SU-DHL-6 (cell line): Measurements from ENCODE around the gene PDE3B.

Experiments
- EZH2phosphoT487 ChIP-seq: fragments of 200-600 bp; sonication (generic), shearing (Covaris generic); conservative IDR thresholded peaks from 2 replicates; pipeline ENCODE4 v1.6.1; 2018; ENCODE audit warnings: mild to moderate bottlenecking, antibody characterized with exemption, low read length, moderate library complexity, mixed read lengths
- TF ChIP-seq, protein P1 (sequence below): fragments of 200-600 bp; sonication (generic); IDR thresholded peaks from one replicate; pipeline ENCODE4 v1.5.1; 2017; ENCODE audit warnings: antibody characterized with exemption, mild to moderate bottlenecking, low read length, moderate library complexity; ENCODE audit not compliant: insufficient read depth, poor library complexity, severe bottlenecking

DNA sequence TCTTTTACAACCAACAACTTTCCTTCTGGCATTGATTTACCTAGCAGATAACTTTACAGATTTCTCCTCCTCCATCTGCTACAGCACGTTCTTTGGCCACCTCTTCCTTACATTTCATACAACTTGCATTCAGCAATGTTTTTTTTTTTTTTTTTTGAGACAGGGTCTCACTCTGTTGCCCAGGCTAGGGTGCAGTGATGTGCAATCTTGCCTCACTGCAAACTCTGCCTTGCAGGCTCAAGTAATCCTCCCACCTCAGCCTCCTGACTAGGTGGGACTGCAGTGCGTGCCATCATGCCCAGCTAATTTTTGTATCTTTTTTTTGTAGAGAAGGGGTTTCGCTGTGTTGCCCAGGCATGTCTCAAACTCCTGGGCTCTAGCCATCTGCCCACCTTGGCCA lies 6.5 kb downstream of the PDE3B start:
- TF ChIP-seq, protein P1, sequence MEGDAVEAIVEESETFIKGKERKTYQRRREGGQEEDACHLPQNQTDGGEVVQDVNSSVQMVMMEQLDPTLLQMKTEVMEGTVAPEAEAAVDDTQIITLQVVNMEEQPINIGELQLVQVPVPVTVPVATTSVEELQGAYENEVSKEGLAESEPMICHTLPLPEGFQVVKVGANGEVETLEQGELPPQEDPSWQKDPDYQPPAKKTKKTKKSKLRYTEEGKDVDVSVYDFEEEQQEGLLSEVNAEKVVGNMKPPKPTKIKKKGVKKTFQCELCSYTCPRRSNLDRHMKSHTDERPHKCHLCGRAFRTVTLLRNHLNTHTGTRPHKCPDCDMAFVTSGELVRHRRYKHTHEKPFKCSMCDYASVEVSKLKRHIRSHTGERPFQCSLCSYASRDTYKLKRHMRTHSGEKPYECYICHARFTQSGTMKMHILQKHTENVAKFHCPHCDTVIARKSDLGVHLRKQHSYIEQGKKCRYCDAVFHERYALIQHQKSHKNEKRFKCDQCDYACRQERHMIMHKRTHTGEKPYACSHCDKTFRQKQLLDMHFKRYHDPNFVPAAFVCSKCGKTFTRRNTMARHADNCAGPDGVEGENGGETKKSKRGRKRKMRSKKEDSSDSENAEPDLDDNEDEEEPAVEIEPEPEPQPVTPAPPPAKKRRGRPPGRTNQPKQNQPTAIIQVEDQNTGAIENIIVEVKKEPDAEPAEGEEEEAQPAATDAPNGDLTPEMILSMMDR: no peak
- no peak for TF ChIP-seq EZH2phosphoT487
